B cell (primary cell): ENCODE data around the gene SFXN5. TPM values are rescaled to one million over a fixed set of nuclear protein-coding genes. Genes with fewer than 3 reads are reported as not detected.
A peak's percentile ranks its signal among the peaks of the same experiment; 100 is the strongest.

ENCODE experiments used
- ATAC-seq: fragments of 200-7000 bp; cut with Tn5 transposase; one replicate; pipeline ENCODE4 v1.10.0; 2021; ENCODE audit warnings: low read depth, mild to moderate bottlenecking, moderate number of reproducible peaks, moderate library complexity
- CTCF ChIA-PET: fragments of 350-600 bp; sonication (Branson Sonifier 250); formaldehyde crosslinking; loops from one replicate; lab custom pipeline; 2021; ENCODE audit warnings: antibody characterized with exemption, inconsistent platforms; lab: Charles Lee
- POLR2A ChIA-PET: fragments of 350-600 bp; sonication (Branson Sonifier 250); formaldehyde crosslinking; loops from one replicate; lab custom pipeline; 2021; ENCODE audit warnings: antibody characterized with exemption; lab: Charles Lee
- DNase-seq: peaks from one replicate; pipeline ENCODE4 v3.0.0; 2013
- H2AFZ ChIP-seq: 2 replicates; pipeline ENCODE4 v1.6.1; 2012; ENCODE audit warnings: mild to moderate bottlenecking, low read depth, low read length; ENCODE audit not compliant: insufficient read depth, poor library complexity, severe bottlenecking
- H3K27ac ChIP-seq, 2 donors: 1 replicate in 1 of 2; 2 replicates in 1 of 2; pipeline ENCODE4 v1.5.1; 2012 to 2013; ENCODE audit warnings: low read length in 2 of 2, mild to moderate bottlenecking in 2 of 2, moderate library complexity in 1 of 2
- H3K27me3 ChIP-seq, 4 experiments: fragments of 200-600 bp in 1 of 4; sonication (generic) in 1 of 4; replicated peaks in 1 of 4; 1 replicate in 2 of 4; 2 replicates in 2 of 4; pipeline versions ENCODE4 v1.6.1 to v1.7.0; 2013 to 2016; ENCODE audit warnings: low read length in 3 of 4, mild to moderate bottlenecking in 2 of 4, mixed read lengths in 1 of 4, moderate library complexity in 1 of 4; ENCODE audit not compliant: insufficient read depth in 4 of 4, control insufficient read depth in 3 of 4; ENCODE audit errors: control extremely low read depth in 1 of 4
- H3K36me3 ChIP-seq, 2 experiments: replicated peaks in 1 of 2; 1 replicate in 1 of 2; 2 replicates in 1 of 2; pipeline versions ENCODE4 v1.6.1 to v1.7.1; 2013; ENCODE audit warnings: low read length in 1 of 2; ENCODE audit not compliant: insufficient read depth in 2 of 2, control insufficient read depth in 1 of 2; ENCODE audit errors: control extremely low read depth in 1 of 2, extremely low read depth in 1 of 2
- H3K4me1 ChIP-seq, 2 donors: fragments of 200-600 bp in 1 of 2; sonication (generic) in 1 of 2; 1 replicate in 1 of 2; 2 replicates in 1 of 2; pipeline versions ENCODE4 v1.5.1 to v1.6.1; 2013 to 2017; ENCODE audit warnings: low read length in 2 of 2; ENCODE audit not compliant: control insufficient read depth in 2 of 2, insufficient read depth in 2 of 2
- H3K4me2 ChIP-seq: replicated peaks from 2 replicates; pipeline ENCODE3; 2012; ENCODE audit warnings: mild to moderate bottlenecking, low read depth, low read length; ENCODE audit not compliant: poor library complexity, severe bottlenecking
- H3K4me3 ChIP-seq, 5 experiments: fragments of 200-600 bp in 1 of 5; sonication (generic) in 1 of 5; 1 replicate in 3 of 5; 2 replicates in 2 of 5; pipeline versions ENCODE4 v1.5.1 to v1.7.0; 2011 to 2016; ENCODE audit warnings: low read length in 4 of 5, mild to moderate bottlenecking in 4 of 5, low read depth in 2 of 5, control low read depth in 1 of 5, moderate library complexity in 1 of 5; ENCODE audit not compliant: insufficient read depth in 1 of 5; ENCODE audit errors: control extremely low read depth in 1 of 5, extremely low read depth in 1 of 5
- H3K79me2 ChIP-seq: fragments of 200-600 bp; sonication (generic); one replicate; pipeline ENCODE4 v1.6.0; 2016; ENCODE audit warnings: low read length; ENCODE audit not compliant: control insufficient read depth, insufficient read depth
- H3K9ac ChIP-seq: fragments of 200-600 bp; sonication (generic); 2 replicates; pipeline ENCODE4 v1.6.1; 2017; ENCODE audit warnings: mild to moderate bottlenecking, low read length, moderate library complexity
- H3K9me3 ChIP-seq, 3 donors: one replicate each; pipeline versions ENCODE4 v1.6.1 to v1.7.1; 2013; ENCODE audit warnings: low read length in 2 of 3; ENCODE audit not compliant: control insufficient read depth in 2 of 3, insufficient read depth in 1 of 3; ENCODE audit errors: control extremely low read depth in 1 of 3
- H4K20me1 ChIP-seq: 2 replicates; pipeline ENCODE4 v1.6.0; 2012; ENCODE audit warnings: mild to moderate bottlenecking, low read length; ENCODE audit not compliant: insufficient read depth, control insufficient read depth, poor library complexity, severe bottlenecking
- H3K27ac Mint-ChIP-seq: one replicate; pipeline ENCODE4 v1.8.0; 2021; ENCODE audit warnings: mixed read lengths
- H3K27me3 Mint-ChIP-seq: one replicate; pipeline ENCODE4 v1.8.0; 2021; ENCODE audit warnings: mixed read lengths
- H3K4me1 Mint-ChIP-seq: one replicate; pipeline ENCODE4 v1.8.0; 2021; ENCODE audit warnings: mixed read lengths
- H3K4me3 Mint-ChIP-seq: one replicate; pipeline ENCODE4 v1.8.0; 2021; ENCODE audit warnings: mixed read lengths
- H3K9me3 Mint-ChIP-seq: one replicate; pipeline ENCODE4 v1.8.0; 2022; ENCODE audit warnings: mixed read lengths; ENCODE audit not compliant: insufficient read depth
- EZH2 ChIP-seq: IDR thresholded peaks from 2 replicates; pipeline ENCODE4 v1.6.1; 2012; ENCODE audit warnings: borderline replicate concordance, low read depth, mild to moderate bottlenecking, moderate library complexity, low read length; ENCODE audit not compliant: insufficient read depth, poor library complexity, severe bottlenecking
- WGBS: methylation state at CpG from one replicate; pipeline ENCODE4 v1.1.5; 2013; ENCODE audit warnings: missing lambda C conversion rate; ENCODE audit not compliant: insufficient coverage; 5-methylcytosine and 5-hydroxymethylcytosine counted together
- intact Hi-C: fragments of 100-400 bp; cut with micrococcal nuclease; formaldehyde crosslinking; loops from one replicate; pipeline ENCODE4 v1.10.0; 2022
- polyA plus RNA-seq: library from polyadenylated mRNA; depleted of rRNA; stranded (reverse); fragments of >200 nt; gene quantifications from 2 replicates; pipeline ENCODE4 v1.2.3, GENCODE V29; 2012
- total RNA-seq, 2 donors: library from RNA; stranded (reverse); fragments of 120-200 nt in 1 of 2; gene quantifications; 1 replicate in 1 of 2; 2 replicates in 1 of 2; pipeline versions ENCODE4 v1.2.3 to v1.2.4, GENCODE V29; 2013 to 2022
- TF ChIP-seq, protein P1 (sequence below): fragments of 200-600 bp; IDR thresholded peaks from one replicate; pipeline ENCODE4 v1.8.0; 2022; ENCODE audit warnings: antibody characterized with exemption, mild to moderate bottlenecking

Gene SFXN5
- total and polyA plus RNA-seq, 2 donors (not counting 1 experiment from before 2014, with no cell fraction given) = 8.0 to 16.9 TPM

DNA sequence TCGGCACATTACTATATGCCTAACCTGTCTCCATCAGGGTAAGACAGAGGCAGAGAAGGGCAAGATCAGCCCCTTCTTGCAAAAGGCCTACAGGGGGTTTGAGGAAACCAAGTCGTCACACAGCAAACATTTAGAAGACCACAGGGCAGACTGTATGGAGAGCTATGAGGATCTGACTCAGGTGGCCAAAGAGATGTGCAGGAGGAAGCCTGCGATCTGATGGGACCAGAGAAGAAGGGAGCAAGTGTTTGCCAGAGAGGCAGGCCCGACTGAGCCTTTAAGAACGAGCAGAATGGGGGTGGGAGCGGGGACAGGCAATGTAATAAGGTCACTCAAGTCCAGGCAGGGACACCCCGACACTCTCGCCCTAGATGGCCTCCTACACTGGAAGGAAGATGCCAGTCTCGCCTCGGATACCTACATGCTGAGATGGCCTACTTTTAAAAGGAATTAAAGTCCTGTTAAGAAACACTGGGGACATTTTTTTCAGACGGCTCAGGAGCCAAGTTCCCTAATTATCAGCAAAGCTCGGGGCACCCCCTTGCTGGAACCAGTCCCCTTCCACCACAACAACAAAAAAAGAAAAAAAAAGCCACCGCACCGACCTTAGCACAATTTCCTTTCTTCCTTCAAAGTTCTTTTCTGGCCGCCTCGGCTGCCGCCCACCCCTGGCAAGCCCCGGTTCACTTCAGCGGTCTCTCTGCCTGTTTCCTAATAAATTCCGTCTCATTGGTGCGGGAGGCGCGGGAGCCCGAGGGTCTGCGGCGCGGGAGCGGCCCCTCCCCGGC, 1.5 kb downstream of the SFXN5 start:
- Histone ChIP-seq H3K4me2 (peak overlapping the region; percentile 98), H2AFZ (peak overlapping the region; percentile 96), H3K9me3 (no peaks in the 10 kb centered on the region), H3K27ac (peak overlapping the region in 1 of 2 donors; percentile 61), H3K9ac (peak overlapping the region; percentile 96), H3K4me3 (peak overlapping the region; percentile 40 to 99 (median 86)), H3K27me3 (no peaks in the 10 kb centered on the region), H4K20me1 (no peaks in the 10 kb centered on the region), H3K79me2 (peaks cover 14% of the 10 kb centered on the region), H3K4me1 (peaks cover 6 to 17% of the 10 kb centered on the region in 2 donors), H3K36me3 (no peaks in the 10 kb centered on the region)
- 15% methylated on average over 26 of the region's 29 CpGs for WGBS
- Mint-ChIP-seq H3K27me3 (no peaks in the 10 kb centered on the region), H3K27ac (peak overlapping the region; percentile 72), H3K4me1 (peaks cover 24% of the 10 kb centered on the region), H3K4me3 (peak overlapping the region; percentile 93), H3K9me3 (no peaks in the 10 kb centered on the region)
- ATAC-seq (no peak), DNase-seq (peak; percentile 62)
- CTCF ChIA-PET = interaction anchor here (2.9 kb wide), 1 partner anchor 107 kb away, joined by 14 read pairs; no protein-coding TSS in a partner anchor
- intact Hi-C loops = loop anchor here (2.0 to 5.0 kb wide), 3 partner anchors 77 to 215 kb away; partner anchors contain the start of gene FBXO41
- TF ChIP-seq, protein P1, sequence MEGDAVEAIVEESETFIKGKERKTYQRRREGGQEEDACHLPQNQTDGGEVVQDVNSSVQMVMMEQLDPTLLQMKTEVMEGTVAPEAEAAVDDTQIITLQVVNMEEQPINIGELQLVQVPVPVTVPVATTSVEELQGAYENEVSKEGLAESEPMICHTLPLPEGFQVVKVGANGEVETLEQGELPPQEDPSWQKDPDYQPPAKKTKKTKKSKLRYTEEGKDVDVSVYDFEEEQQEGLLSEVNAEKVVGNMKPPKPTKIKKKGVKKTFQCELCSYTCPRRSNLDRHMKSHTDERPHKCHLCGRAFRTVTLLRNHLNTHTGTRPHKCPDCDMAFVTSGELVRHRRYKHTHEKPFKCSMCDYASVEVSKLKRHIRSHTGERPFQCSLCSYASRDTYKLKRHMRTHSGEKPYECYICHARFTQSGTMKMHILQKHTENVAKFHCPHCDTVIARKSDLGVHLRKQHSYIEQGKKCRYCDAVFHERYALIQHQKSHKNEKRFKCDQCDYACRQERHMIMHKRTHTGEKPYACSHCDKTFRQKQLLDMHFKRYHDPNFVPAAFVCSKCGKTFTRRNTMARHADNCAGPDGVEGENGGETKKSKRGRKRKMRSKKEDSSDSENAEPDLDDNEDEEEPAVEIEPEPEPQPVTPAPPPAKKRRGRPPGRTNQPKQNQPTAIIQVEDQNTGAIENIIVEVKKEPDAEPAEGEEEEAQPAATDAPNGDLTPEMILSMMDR = no peak
- TF ChIP-seq EZH2 = no peak
- POLR2A ChIA-PET = no interaction called here
